ENCODE data around the gene ANKUB1. TPM values are rescaled to one million over a fixed set of nuclear protein-coding genes. Genes with fewer than 3 reads are reported as not detected.

Gene ANKUB1
- total RNA-seq, 5 donors from 2014 or later (not counting 1 experiment from before 2014, with no cell fraction given), result not detected

DNA sequence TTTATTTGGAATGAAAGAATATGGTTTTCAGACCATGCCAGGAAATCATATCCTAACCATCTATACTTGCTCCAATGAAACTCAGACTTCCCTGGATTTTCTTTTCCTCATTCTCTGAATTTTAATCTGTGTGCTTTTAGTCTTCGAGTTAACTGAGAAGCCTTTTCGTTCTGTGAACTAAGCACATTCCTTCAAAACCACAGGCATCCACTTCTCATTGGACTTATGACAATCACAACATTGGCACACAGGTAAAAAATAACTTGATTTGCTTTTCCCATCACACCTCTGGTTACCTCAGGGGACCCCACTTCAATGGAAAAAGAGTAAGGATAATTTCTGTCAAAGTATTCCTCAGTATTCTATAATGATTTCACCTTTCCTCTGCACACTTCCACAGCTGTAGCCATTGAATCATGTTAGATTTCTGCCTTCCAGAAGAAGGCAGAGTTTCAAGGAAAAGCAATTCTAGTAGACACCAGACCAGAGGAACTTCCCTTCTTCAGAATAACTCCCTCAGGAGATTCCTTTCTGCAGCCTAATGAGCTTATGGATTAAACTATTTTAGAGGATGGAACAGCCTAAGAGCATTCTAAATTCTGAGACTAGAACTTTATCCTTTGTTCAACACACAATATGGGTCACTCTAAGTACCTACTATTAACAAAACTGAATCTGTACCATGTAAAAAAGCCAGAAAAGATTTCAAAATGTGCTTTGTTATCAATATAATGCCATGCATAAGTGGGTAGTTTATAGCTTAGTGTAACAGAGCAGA, 56.0 kb downstream of the ANKUB1 start:
- CTCF ChIA-PET, result interaction anchor here in 1 of 2 donors (0.7 kb wide), 1 partner anchor 436 kb away, joined by 5 read pairs; no protein-coding TSS in a partner anchor
- Mint-ChIP-seq H3K4me1 (no peaks in the 10 kb centered on the region), H3K36me3 (peaks cover 16% of the 10 kb centered on the region), H3K27ac (no peak overlapping the region), H3K27me3 (no peaks in the 10 kb centered on the region), H3K9me3 (no peaks in the 10 kb centered on the region), H3K4me3 (no peak overlapping the region)
- H3K4me1 ChIP-seq (ENCODE audit: control insufficient read depth in 1 of 2, extremely low read depth in 1 of 2, insufficient read depth in 2 of 2, low read length in 2 of 2), result no peaks in the 10 kb centered on the region
- no peak overlapping the region for H3K4me3 ChIP-seq (ENCODE audit: control insufficient read depth in 1 of 2, extremely low read depth in 1 of 2, low read length in 1 of 2)
- 75% methylated on average over 2 of the region's 2 CpGs for WGBS (ENCODE audit: insufficient coverage)
- DNase-seq (no peak), ATAC-seq (replicated peaks in 1 of 4) (no peak)
- POLR2A ChIA-PET, result interaction anchor here in 1 of 2 donors (0.6 kb wide), 1 partner anchor 730 kb away, joined by 4 read pairs; no protein-coding TSS in a partner anchor
- H3K27ac ChIP-seq (ENCODE audit: low read length), result no peak overlapping the region
- H3K9me3 ChIP-seq, result no peaks in the 10 kb centered on the region
- H3K36me3 ChIP-seq (ENCODE audit: control insufficient read depth in 2 of 2, extremely low read depth in 1 of 2, insufficient read depth in 1 of 2, low read length in 1 of 2), result peaks cover 0 to 17% of the 10 kb centered on the region in 2 donors
- H3K27me3 ChIP-seq (replicated peaks in 1 of 2; ENCODE audit: control insufficient read depth in 2 of 2, extremely low read depth in 1 of 2, insufficient read depth in 2 of 2, low read length in 1 of 2), result no peaks in the 10 kb centered on the region

- Mint-ChIP-seq H3K4me3 (no peak overlapping the region), H3K4me1 (no peaks in the 10 kb centered on the region), H3K27ac (no peak overlapping the region), H3K36me3 (peaks cover 6% of the 10 kb centered on the region), H3K9me3 (no peaks in the 10 kb centered on the region), H3K27me3 (no peaks in the 10 kb centered on the region)
- Histone ChIP-seq H3K27ac (ENCODE audit: low read length) (no peak overlapping the region), H3K4me3 (ENCODE audit: control insufficient read depth in 1 of 2, extremely low read depth in 1 of 2, low read length in 1 of 2) (no peak overlapping the region), H3K27me3 (replicated peaks in 1 of 2; ENCODE audit: control insufficient read depth in 2 of 2, extremely low read depth in 1 of 2, insufficient read depth in 2 of 2, low read length in 1 of 2) (no peaks in the 10 kb centered on the region), H3K9me3 (no peaks in the 10 kb centered on the region), H3K36me3 (ENCODE audit: control insufficient read depth in 2 of 2, extremely low read depth in 1 of 2, insufficient read depth in 1 of 2, low read length in 1 of 2) (no peaks in the 10 kb centered on the region), H3K4me1 (ENCODE audit: control insufficient read depth in 1 of 2, extremely low read depth in 1 of 2, insufficient read depth in 2 of 2, low read length in 2 of 2) (no peaks in the 10 kb centered on the region)
- ATAC-seq (replicated peaks in 1 of 4), result no peak
- 100% methylated on average over 1 of the region's 3 CpGs for WGBS (ENCODE audit: insufficient coverage)
- ChIA-PET POLR2A (no interaction called here), CTCF (interaction anchor here in 1 of 2 donors (0.6 kb wide), 1 partner anchor 784 kb away, joined by 3 read pairs; no protein-coding TSS in a partner anchor)
- no peak for DNase-seq
These were observed 60.1 kb downstream of the ANKUB1 start for GRCh38 chr3:149732234-149732633.

GRCh38 chr3:149727656-149728055, 64.7 kb downstream of the ANKUB1 start:
- no peaks in the 10 kb centered on the region for H3K27me3 ChIP-seq (replicated peaks in 1 of 2; ENCODE audit: control insufficient read depth in 2 of 2, extremely low read depth in 1 of 2, insufficient read depth in 2 of 2, low read length in 1 of 2)
- H3K9me3 Mint-ChIP-seq, result peaks cover 0 to 7% (median under 1%) of the 10 kb centered on the region in 3 donors
- no peaks in the 10 kb centered on the region for H3K4me1 ChIP-seq (ENCODE audit: control insufficient read depth in 1 of 2, extremely low read depth in 1 of 2, insufficient read depth in 2 of 2, low read length in 2 of 2)
- H3K4me3 Mint-ChIP-seq, result no peak overlapping the region
- H3K4me1 Mint-ChIP-seq, result no peaks in the 10 kb centered on the region
- H3K27ac ChIP-seq (ENCODE audit: low read length), result no peak overlapping the region
- DNase-seq (no peak), ATAC-seq (replicated peaks in 1 of 4) (no peak)
- H3K36me3 ChIP-seq (ENCODE audit: control insufficient read depth in 2 of 2, extremely low read depth in 1 of 2, insufficient read depth in 1 of 2, low read length in 1 of 2), result no peaks in the 10 kb centered on the region
- ChIA-PET POLR2A (no interaction called here), CTCF (no interaction called here)
- no peak overlapping the region for H3K27ac Mint-ChIP-seq
- no peak overlapping the region for H3K4me3 ChIP-seq (ENCODE audit: control insufficient read depth in 1 of 2, extremely low read depth in 1 of 2, low read length in 1 of 2)
- peaks cover 0 to 2% of the 10 kb centered on the region in 2 donors for H3K27me3 Mint-ChIP-seq
- no CpG with 5 or more reads among the region's 2 CpGs for WGBS (ENCODE audit: insufficient coverage)
- peaks cover 9% of the 10 kb centered on the region for H3K36me3 Mint-ChIP-seq
- H3K9me3 ChIP-seq, result no peaks in the 10 kb centered on the region

- Histone ChIP-seq H3K27me3 (replicated peaks in 1 of 2; ENCODE audit: control insufficient read depth in 2 of 2, extremely low read depth in 1 of 2, insufficient read depth in 2 of 2, low read length in 1 of 2) (no peaks in the 10 kb centered on the region), H3K4me3 (ENCODE audit: control insufficient read depth in 1 of 2, extremely low read depth in 1 of 2, low read length in 1 of 2) (no peak overlapping the region), H3K36me3 (ENCODE audit: control insufficient read depth in 2 of 2, extremely low read depth in 1 of 2, insufficient read depth in 1 of 2, low read length in 1 of 2) (no peaks in the 10 kb centered on the region), H3K4me1 (ENCODE audit: control insufficient read depth in 1 of 2, extremely low read depth in 1 of 2, insufficient read depth in 2 of 2, low read length in 2 of 2) (no peaks in the 10 kb centered on the region), H3K27ac (ENCODE audit: low read length) (no peak overlapping the region), H3K9me3 (no peaks in the 10 kb centered on the region)
- ChIA-PET CTCF (no interaction called here), POLR2A (no interaction called here)
- H3K4me3 Mint-ChIP-seq, result no peak overlapping the region
- peaks cover 0 to 2% of the 10 kb centered on the region in 2 donors for H3K27me3 Mint-ChIP-seq
- peaks cover 0 to 14% (median 3%) of the 10 kb centered on the region in 3 donors for H3K9me3 Mint-ChIP-seq
- H3K36me3 Mint-ChIP-seq, result peaks cover 9% of the 10 kb centered on the region
- WGBS (ENCODE audit: insufficient coverage), result 70% methylated on average over 1 of the region's 2 CpGs
- H3K27ac Mint-ChIP-seq, result no peak overlapping the region
- ATAC-seq (replicated peaks in 1 of 4) (no peak), DNase-seq (no peak)
- no peaks in the 10 kb centered on the region for H3K4me1 Mint-ChIP-seq
These were observed 65.5 kb downstream of the ANKUB1 start for GRCh38 chr3:149726716-149727407.

- Mint-ChIP-seq H3K36me3 (peaks cover 8% of the 10 kb centered on the region), H3K27ac (no peak overlapping the region), H3K4me1 (no peaks in the 10 kb centered on the region), H3K4me3 (no peak overlapping the region), H3K27me3 (peaks cover 0 to 2% of the 10 kb centered on the region in 2 donors), H3K9me3 (peaks cover 7 to 24% (median 13%) of the 10 kb centered on the region in 3 donors)
- Histone ChIP-seq H3K27ac (ENCODE audit: low read length) (no peak overlapping the region), H3K4me1 (ENCODE audit: control insufficient read depth in 1 of 2, extremely low read depth in 1 of 2, insufficient read depth in 2 of 2, low read length in 2 of 2) (no peaks in the 10 kb centered on the region), H3K27me3 (replicated peaks in 1 of 2; ENCODE audit: control insufficient read depth in 2 of 2, extremely low read depth in 1 of 2, insufficient read depth in 2 of 2, low read length in 1 of 2) (no peaks in the 10 kb centered on the region), H3K9me3 (no peaks in the 10 kb centered on the region), H3K36me3 (ENCODE audit: control insufficient read depth in 2 of 2, extremely low read depth in 1 of 2, insufficient read depth in 1 of 2, low read length in 1 of 2) (no peaks in the 10 kb centered on the region), H3K4me3 (ENCODE audit: control insufficient read depth in 1 of 2, extremely low read depth in 1 of 2, low read length in 1 of 2) (no peak overlapping the region)
- no peak for DNase-seq
- ChIA-PET CTCF (interaction anchor here in 1 of 2 donors (0.6 kb wide), 1 partner anchor 212 kb away, joined by 3 read pairs; no protein-coding TSS in a partner anchor), POLR2A (no interaction called here)
- no peak for ATAC-seq (replicated peaks in 1 of 4)
These were observed 68.6 kb downstream of the ANKUB1 start for GRCh38 chr3:149723781-149724180.

DNA sequence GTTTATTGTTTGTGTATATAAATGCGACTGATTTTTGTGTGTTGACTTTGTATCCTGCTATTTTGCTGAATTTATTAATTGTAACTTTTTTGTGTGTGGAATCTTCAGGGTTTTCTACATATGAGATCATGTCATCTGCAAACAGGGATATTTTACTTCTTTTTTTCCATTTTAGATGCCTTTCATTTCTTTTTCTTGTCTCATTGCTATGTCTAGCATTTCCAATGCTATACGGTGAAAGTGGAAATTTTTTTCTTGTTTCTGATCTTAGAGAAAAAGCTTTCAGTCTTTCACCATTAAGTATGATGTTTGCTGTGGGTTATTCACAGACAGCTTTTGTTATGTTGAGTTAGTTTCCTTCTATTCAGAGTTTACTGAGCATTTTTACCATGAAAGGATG, 71.4 kb downstream of the ANKUB1 start:
- Mint-ChIP-seq H3K4me1 (peaks cover 0 to 2% (median 0%) of the 10 kb centered on the region in 3 donors), H3K36me3 (peaks cover 8% of the 10 kb centered on the region), H3K27ac (no peak overlapping the region), H3K4me3 (no peak overlapping the region), H3K27me3 (peaks cover 0 to 2% of the 10 kb centered on the region in 2 donors), H3K9me3 (peaks cover 7 to 24% (median 13%) of the 10 kb centered on the region in 3 donors)
- Histone ChIP-seq H3K9me3 (no peaks in the 10 kb centered on the region), H3K4me3 (ENCODE audit: control insufficient read depth in 1 of 2, extremely low read depth in 1 of 2, low read length in 1 of 2) (no peak overlapping the region), H3K27me3 (replicated peaks in 1 of 2; ENCODE audit: control insufficient read depth in 2 of 2, extremely low read depth in 1 of 2, insufficient read depth in 2 of 2, low read length in 1 of 2) (no peaks in the 10 kb centered on the region), H3K36me3 (ENCODE audit: control insufficient read depth in 2 of 2, extremely low read depth in 1 of 2, insufficient read depth in 1 of 2, low read length in 1 of 2) (no peaks in the 10 kb centered on the region), H3K4me1 (ENCODE audit: control insufficient read depth in 1 of 2, extremely low read depth in 1 of 2, insufficient read depth in 2 of 2, low read length in 2 of 2) (no peaks in the 10 kb centered on the region), H3K27ac (ENCODE audit: low read length) (no peak overlapping the region)
- DNase-seq, result no peak
- ChIA-PET POLR2A (no interaction called here), CTCF (interaction anchor here in 1 of 2 donors (0.6 kb wide), 2 partner anchors 148 to 765 kb away, joined by 3 to 8 read pairs; no protein-coding TSS in a partner anchor)
- no peak for ATAC-seq (replicated peaks in 1 of 4)
- no CpG with 5 or more reads among the region's 2 CpGs for WGBS (ENCODE audit: insufficient coverage)

All from T-cell (primary cell).